Activated B cell treated with CpG ODN at 0.5 μM for 24 hours (primary cell): ENCODE results near the gene ARHGAP24. TPM values are rescaled to one million over a fixed set of nuclear protein-coding genes. Genes with fewer than 3 reads are reported as not detected.
"Not testable (repeated sequence)": the region's sequence is repeated elsewhere in the genome, so short reads cannot be mapped to it uniquely, and the experiment has no call there.

ENCODE experiments used
- ATAC-seq: fragments of 200-7000 bp; cut with Tn5 transposase; one replicate; pipeline ENCODE4 v1.10.0; 2021; ENCODE audit warnings: low read depth, mild to moderate bottlenecking, moderate library complexity
- CTCF ChIA-PET: fragments of 350-600 bp; sonication (Branson Sonifier 250); formaldehyde crosslinking; loops from one replicate; lab custom pipeline; 2021; ENCODE audit warnings: antibody characterized with exemption; lab: Charles Lee
- POLR2A ChIA-PET: fragments of 350-600 bp; sonication (Branson Sonifier 250); formaldehyde crosslinking; loops from one replicate; lab custom pipeline; 2021; ENCODE audit warnings: antibody characterized with exemption; lab: Charles Lee
- DNase-seq: peaks from one replicate; pipeline ENCODE4 v3.0.0; 2022
- H3K27ac Mint-ChIP-seq: one replicate; pipeline ENCODE4 v1.8.0; 2020; ENCODE audit warnings: mixed read lengths
- H3K27me3 Mint-ChIP-seq: one replicate; pipeline ENCODE4 v1.8.0; 2021; ENCODE audit warnings: mixed read lengths
- H3K36me3 Mint-ChIP-seq: one replicate; pipeline ENCODE4 v1.8.0; 2021; ENCODE audit warnings: low read depth, mixed read lengths
- H3K4me1 Mint-ChIP-seq: one replicate; pipeline ENCODE4 v1.8.0; 2021; ENCODE audit warnings: mixed read lengths
- H3K4me3 Mint-ChIP-seq: one replicate; pipeline ENCODE4 v1.8.0; 2020; ENCODE audit warnings: mild to moderate bottlenecking, mixed read lengths
- H3K9me3 Mint-ChIP-seq: one replicate; pipeline ENCODE4 v1.8.0; 2020; ENCODE audit warnings: mixed read lengths
- intact Hi-C: fragments of 100-400 bp; cut with micrococcal nuclease; formaldehyde crosslinking; loops from one replicate; pipeline ENCODE4 v1.15.1; 2024
- total RNA-seq: library from RNA; stranded (reverse); gene quantifications from 2 replicates; pipeline ENCODE4 v1.2.3, GENCODE V29; 2022
- TF ChIP-seq, protein P1 (sequence below): fragments of 200-600 bp; IDR thresholded peaks from one replicate; pipeline ENCODE4 v1.8.0; 2022; ENCODE audit warnings: antibody characterized with exemption, mild to moderate bottlenecking

ARHGAP24 gene
- total RNA-seq, 1 donor from 2014 or later = 231 TPM

DNA sequence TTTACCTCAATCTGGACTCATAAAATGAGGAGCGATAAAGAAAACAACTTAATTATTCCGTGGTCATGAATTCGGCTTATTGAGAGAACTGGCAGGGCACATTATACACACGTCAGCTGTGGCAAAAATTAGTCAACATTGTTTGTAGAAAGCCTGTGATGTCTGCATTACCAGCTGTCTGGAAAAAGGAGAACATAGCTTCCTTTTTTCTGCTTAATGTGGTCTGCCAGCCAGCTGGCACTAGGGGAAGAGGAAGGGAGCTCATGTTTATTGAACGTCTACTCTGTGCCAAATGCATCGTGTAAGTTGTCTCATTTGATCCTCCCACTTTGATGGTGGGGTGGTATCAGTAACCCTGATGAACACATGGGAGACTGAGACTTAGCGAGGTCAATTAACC, 367.6 kb downstream of the ARHGAP24 start:
- H3K9me3 Mint-ChIP-seq = no peaks in the 10 kb centered on the region
- intact Hi-C loops = loop anchor here (1.0 kb wide), 1 partner anchor 64 kb away; no protein-coding TSS in a partner anchor
- peaks cover 11% of the 10 kb centered on the region for H3K36me3 Mint-ChIP-seq
- TF ChIP-seq, protein P1, sequence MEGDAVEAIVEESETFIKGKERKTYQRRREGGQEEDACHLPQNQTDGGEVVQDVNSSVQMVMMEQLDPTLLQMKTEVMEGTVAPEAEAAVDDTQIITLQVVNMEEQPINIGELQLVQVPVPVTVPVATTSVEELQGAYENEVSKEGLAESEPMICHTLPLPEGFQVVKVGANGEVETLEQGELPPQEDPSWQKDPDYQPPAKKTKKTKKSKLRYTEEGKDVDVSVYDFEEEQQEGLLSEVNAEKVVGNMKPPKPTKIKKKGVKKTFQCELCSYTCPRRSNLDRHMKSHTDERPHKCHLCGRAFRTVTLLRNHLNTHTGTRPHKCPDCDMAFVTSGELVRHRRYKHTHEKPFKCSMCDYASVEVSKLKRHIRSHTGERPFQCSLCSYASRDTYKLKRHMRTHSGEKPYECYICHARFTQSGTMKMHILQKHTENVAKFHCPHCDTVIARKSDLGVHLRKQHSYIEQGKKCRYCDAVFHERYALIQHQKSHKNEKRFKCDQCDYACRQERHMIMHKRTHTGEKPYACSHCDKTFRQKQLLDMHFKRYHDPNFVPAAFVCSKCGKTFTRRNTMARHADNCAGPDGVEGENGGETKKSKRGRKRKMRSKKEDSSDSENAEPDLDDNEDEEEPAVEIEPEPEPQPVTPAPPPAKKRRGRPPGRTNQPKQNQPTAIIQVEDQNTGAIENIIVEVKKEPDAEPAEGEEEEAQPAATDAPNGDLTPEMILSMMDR = no peak
- CTCF ChIA-PET = no interaction called here
- peak overlapping the region; percentile 30 for H3K4me3 Mint-ChIP-seq
- POLR2A ChIA-PET = no interaction called here
- peak; percentile 90 for ATAC-seq
- H3K4me1 Mint-ChIP-seq = peaks cover 26% of the 10 kb centered on the region
- no peak for DNase-seq
- H3K27ac Mint-ChIP-seq = peak overlapping the region; percentile 36
- no peaks in the 10 kb centered on the region for H3K27me3 Mint-ChIP-seq

DNA sequence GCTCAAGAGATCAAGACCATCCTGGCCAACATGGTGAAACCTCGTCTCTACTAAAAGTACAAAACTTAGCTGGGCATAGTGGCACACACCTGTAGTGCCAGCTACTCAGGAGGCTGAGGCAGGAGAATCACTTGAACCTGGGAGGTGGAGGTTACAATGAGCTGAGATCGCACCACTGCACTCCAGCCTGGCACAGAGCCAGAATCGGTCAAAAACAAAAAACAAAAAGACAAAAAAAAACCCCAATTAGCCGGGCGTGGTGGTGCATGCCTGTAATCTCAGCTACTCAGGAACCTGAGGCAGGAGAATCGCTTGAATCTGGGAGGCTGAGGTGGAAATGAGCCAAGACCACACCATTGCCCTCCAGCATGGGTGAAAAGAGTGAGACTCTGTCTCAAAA, 378.8 kb downstream of the ARHGAP24 start:
- peaks cover 27% of the 10 kb centered on the region for H3K36me3 Mint-ChIP-seq
- CTCF ChIA-PET, ATAC-seq, intact Hi-C loops, H3K27ac Mint-ChIP-seq, H3K9me3 Mint-ChIP-seq, H3K4me1 Mint-ChIP-seq, H3K4me3 Mint-ChIP-seq, H3K27me3 Mint-ChIP-seq, POLR2A ChIA-PET, DNase-seq: not testable (repeated sequence)

DNA sequence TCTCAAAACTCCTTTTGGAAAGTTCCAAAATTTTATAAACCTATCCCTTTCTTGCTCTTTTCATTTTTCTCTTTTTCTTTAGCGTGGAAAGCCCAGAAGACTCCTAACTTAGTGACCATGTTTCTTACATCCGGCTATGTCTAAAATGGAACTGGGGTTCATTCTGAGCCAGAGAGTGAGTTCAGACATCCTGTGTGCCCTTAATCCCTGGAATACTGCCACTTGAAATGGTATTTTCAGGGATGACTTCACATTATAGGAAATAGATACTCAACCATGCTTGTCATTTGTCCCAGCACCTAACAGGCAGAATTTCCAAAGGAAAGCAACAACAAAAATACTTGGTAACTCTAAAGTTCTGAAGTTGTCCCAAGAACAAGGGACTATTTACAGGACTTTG, 379.6 kb downstream of the ARHGAP24 start:
- ChIA-PET POLR2A (no interaction called here), CTCF (no interaction called here)
- DNase-seq = no peak
- Mint-ChIP-seq H3K27ac (no peak overlapping the region), H3K4me1 (peaks cover 4% of the 10 kb centered on the region), H3K27me3 (no peaks in the 10 kb centered on the region), H3K36me3 (peaks cover 25% of the 10 kb centered on the region), H3K4me3 (no peak overlapping the region), H3K9me3 (peaks cover 5% of the 10 kb centered on the region)
- TF ChIP-seq, protein P1 = no peak
- no peak for ATAC-seq
- intact Hi-C loops = no loop called here

DNA sequence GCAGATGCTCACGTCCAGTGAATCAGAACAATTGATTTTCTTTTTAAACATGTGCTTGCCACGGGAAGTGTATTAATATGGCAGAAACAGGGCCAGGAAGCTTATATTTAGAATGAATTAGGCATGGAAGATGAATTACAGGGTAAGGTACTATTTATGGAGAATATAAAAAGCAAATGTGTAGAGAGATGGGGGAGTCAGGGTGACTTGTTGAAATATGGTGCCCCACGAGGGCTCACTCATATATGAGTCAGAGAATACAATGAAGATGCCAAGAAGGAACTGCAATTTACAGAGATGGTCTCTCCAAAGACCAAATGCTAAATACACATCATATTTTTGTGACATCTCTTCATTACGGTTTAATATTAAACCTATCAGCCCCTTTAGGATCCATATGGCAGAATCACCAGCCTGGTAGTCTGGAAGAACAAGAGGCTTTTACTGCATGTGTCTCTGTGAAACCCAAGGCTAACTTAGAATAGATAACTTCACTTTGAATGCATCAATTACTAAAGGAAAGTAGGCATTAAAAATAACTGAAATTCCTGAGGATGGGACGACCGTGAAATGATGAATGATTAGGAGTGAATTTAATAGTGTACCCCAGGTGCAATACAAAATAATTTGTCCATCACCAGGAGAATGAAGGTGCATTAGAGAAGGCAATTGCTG, 385.3 kb downstream of the ARHGAP24 start:
- intact Hi-C loops = no loop called here
- Mint-ChIP-seq H3K4me3 (no peak overlapping the region), H3K27me3 (no peaks in the 10 kb centered on the region), H3K9me3 (peaks cover 4% of the 10 kb centered on the region), H3K4me1 (peaks cover 8% of the 10 kb centered on the region), H3K27ac (no peak overlapping the region), H3K36me3 (peaks cover under 1% of the 10 kb centered on the region)
- DNase-seq = no peak
- CTCF ChIA-PET = no interaction called here
- TF ChIP-seq, protein P1 = no peak
- POLR2A ChIA-PET = no interaction called here
- no peak for ATAC-seq

DNA sequence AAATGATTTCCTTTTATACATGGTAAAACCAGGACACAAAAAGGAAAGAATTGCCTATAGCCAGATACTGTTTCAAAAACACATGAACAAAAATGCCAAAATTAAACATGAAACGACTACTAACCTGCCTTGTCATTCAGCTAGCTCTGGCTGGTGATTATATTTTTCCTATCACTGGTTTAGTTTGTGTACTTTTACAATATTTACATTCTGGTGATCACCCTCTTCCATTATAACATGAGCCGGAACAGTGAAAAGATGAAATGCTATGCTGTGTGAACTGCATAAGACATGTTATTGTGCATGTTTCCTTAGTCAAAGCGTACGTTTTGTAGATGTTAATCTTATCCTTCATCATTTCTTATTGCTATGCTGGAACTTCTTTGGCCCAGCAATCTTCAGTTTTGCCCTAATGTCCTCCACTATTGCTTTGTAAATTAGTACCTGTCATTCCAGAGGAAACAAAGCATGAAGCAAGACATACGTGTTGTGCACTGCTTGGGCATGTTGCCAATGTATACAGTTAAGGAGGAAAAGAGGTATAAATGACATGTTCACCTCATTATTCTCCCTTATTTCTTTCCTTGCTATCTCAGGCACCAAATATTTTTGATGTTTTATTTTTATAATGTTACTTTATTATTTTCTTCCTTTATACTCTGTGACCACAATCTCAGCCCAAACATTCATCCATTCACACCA, 386.3 kb downstream of the ARHGAP24 start:
- intact Hi-C loops = no loop called here
- Mint-ChIP-seq H3K27me3 (no peaks in the 10 kb centered on the region), H3K36me3 (no peaks in the 10 kb centered on the region), H3K4me3 (no peak overlapping the region), H3K9me3 (peaks cover 4% of the 10 kb centered on the region), H3K4me1 (peaks cover 8% of the 10 kb centered on the region), H3K27ac (no peak overlapping the region)
- ATAC-seq (no peak), DNase-seq (no peak)
- TF ChIP-seq, protein P1 = no peak
- POLR2A ChIA-PET = no interaction called here
- CTCF ChIA-PET = no interaction called here
